Neural progenitor cell (in vitro differentiated cells): Measurements from ENCODE around the gene THSD4.

ENCODE experiments used
- EZH2 ChIP-seq: fragments of 200-600 bp; sonication (generic); IDR thresholded peaks from 2 replicates; pipeline ENCODE4 v1.6.1; 2017; ENCODE audit warnings: antibody characterized with exemption, mild to moderate bottlenecking, moderate library complexity
- EZH2phosphoT487 ChIP-seq: fragments of 200-600 bp; sonication (generic); IDR thresholded peaks from 2 replicates; pipeline ENCODE4 v1.6.1; 2017; ENCODE audit warnings: antibody characterized with exemption
- TF ChIP-seq, protein P1 (sequence below): fragments of 200-600 bp; sonication (generic); IDR thresholded peaks from 2 replicates; pipeline ENCODE4 v1.5.1; 2017; ENCODE audit warnings: antibody characterized with exemption, mild to moderate bottlenecking

DNA sequence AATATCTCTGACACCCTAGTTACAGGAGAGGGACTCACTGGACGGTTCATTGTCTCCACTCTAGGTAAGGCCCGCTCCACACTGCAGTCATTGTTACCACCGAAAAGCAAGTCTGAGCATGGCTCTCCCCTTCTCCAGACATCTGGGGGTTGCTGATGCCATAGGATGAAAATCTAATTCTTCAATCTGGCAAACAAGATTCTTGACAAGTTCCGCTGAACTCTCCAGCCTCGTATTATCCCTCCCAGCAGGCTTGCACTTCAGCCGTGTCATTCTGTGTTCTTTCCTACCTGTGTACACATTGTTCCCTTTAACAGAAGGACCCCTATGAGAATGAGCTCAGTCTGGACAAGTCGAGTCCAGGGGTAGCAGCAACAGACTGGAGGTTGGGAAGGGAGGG is 542.8 kb downstream of the THSD4 start:
- TF ChIP-seq, protein P1, sequence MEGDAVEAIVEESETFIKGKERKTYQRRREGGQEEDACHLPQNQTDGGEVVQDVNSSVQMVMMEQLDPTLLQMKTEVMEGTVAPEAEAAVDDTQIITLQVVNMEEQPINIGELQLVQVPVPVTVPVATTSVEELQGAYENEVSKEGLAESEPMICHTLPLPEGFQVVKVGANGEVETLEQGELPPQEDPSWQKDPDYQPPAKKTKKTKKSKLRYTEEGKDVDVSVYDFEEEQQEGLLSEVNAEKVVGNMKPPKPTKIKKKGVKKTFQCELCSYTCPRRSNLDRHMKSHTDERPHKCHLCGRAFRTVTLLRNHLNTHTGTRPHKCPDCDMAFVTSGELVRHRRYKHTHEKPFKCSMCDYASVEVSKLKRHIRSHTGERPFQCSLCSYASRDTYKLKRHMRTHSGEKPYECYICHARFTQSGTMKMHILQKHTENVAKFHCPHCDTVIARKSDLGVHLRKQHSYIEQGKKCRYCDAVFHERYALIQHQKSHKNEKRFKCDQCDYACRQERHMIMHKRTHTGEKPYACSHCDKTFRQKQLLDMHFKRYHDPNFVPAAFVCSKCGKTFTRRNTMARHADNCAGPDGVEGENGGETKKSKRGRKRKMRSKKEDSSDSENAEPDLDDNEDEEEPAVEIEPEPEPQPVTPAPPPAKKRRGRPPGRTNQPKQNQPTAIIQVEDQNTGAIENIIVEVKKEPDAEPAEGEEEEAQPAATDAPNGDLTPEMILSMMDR = no peak
- TF ChIP-seq EZH2phosphoT487 (no peak), EZH2 (no peak)
